T-cell (primary cell): Measurements from ENCODE around the gene KRTAP15-1. TPM values are rescaled to one million over a fixed set of nuclear protein-coding genes. Genes with fewer than 3 reads are reported as not detected.

Source experiments
- ATAC-seq, 4 experiments: fragments of 200-7000 bp in 3 of 4; fragments of 150-1000 bp in 1 of 4; cut with Tn5 transposase; replicated peaks in 1 of 4; 1 replicate in 3 of 4; 2 replicates in 1 of 4; pipeline ENCODE4 v1.10.0; 2021; ENCODE audit warnings: moderate library complexity in 3 of 4, mild to moderate bottlenecking in 2 of 4, moderate number of reproducible peaks in 1 of 4
- CTCF ChIA-PET, 2 donors: fragments of 300-600 bp; sonication (Branson Sonifier 250); formaldehyde crosslinking; loops; one replicate each; lab custom pipeline; 2022; ENCODE audit warnings: antibody characterized with exemption in 2 of 2; lab: Charles Lee
- POLR2A ChIA-PET, 2 donors: fragments of 300-600 bp; sonication (Branson Sonifier 250); formaldehyde crosslinking; loops; one replicate each; lab custom pipeline; 2022; ENCODE audit warnings: antibody characterized with exemption in 2 of 2; lab: Charles Lee
- DNase-seq, 35 experiments: peaks; one replicate each; pipeline versions ENCODE4 v3.0.0 to v3.0.0-alpha.2; 2013 to 2023
- H3K27ac ChIP-seq: one replicate; pipeline ENCODE4 v1.5.1; 2013; ENCODE audit warnings: low read length
- H3K27me3 ChIP-seq, 2 experiments: replicated peaks in 1 of 2; 1 replicate in 1 of 2; 2 replicates in 1 of 2; pipeline versions ENCODE4 v1.6.1 to v1.7.0; 2013; ENCODE audit warnings: low read length in 1 of 2, mixed read lengths in 1 of 2; ENCODE audit not compliant: control insufficient read depth in 2 of 2, insufficient read depth in 2 of 2; ENCODE audit errors: extremely low read depth in 1 of 2
- H3K36me3 ChIP-seq, 2 donors: 1 replicate in 1 of 2; 2 replicates in 1 of 2; pipeline versions ENCODE4 v1.6.1 to v1.7.0; 2013; ENCODE audit warnings: low read length in 1 of 2; ENCODE audit not compliant: control insufficient read depth in 2 of 2, insufficient read depth in 1 of 2; ENCODE audit errors: extremely low read depth in 1 of 2
- H3K4me1 ChIP-seq, 2 experiments: 1 replicate in 1 of 2; 2 replicates in 1 of 2; pipeline versions ENCODE4 v1.6.1 to v1.7.0; 2013; ENCODE audit warnings: low read length in 2 of 2, mixed read lengths in 1 of 2; ENCODE audit not compliant: insufficient read depth in 2 of 2, control insufficient read depth in 1 of 2; ENCODE audit errors: extremely low read depth in 1 of 2
- H3K4me3 ChIP-seq, 2 donors: 1 replicate in 1 of 2; 2 replicates in 1 of 2; pipeline versions ENCODE4 v1.5.1 to v1.7.0; 2013; ENCODE audit warnings: mild to moderate bottlenecking in 2 of 2, low read length in 1 of 2, moderate library complexity in 1 of 2; ENCODE audit not compliant: control insufficient read depth in 1 of 2; ENCODE audit errors: extremely low read depth in 1 of 2
- H3K9me3 ChIP-seq: 2 replicates; pipeline ENCODE4 v1.7.0; 2013
- H3K27ac Mint-ChIP-seq, 2 donors: one replicate each; pipeline ENCODE4 v1.8.0; 2020 to 2021; ENCODE audit warnings: mild to moderate bottlenecking in 2 of 2, mixed read lengths in 2 of 2
- H3K27me3 Mint-ChIP-seq, 2 donors: one replicate each; pipeline ENCODE4 v1.8.0; 2021 to 2022; ENCODE audit warnings: mixed read lengths in 2 of 2
- H3K36me3 Mint-ChIP-seq: one replicate; pipeline ENCODE4 v1.8.0; 2021; ENCODE audit warnings: mixed read lengths
- H3K4me1 Mint-ChIP-seq, 3 donors: one replicate each; pipeline ENCODE4 v1.8.0; 2020 to 2022; ENCODE audit warnings: mixed read lengths in 3 of 3, mild to moderate bottlenecking in 1 of 3
- H3K4me3 Mint-ChIP-seq, 3 donors: one replicate each; pipeline ENCODE4 v1.8.0; 2020 to 2022; ENCODE audit warnings: mild to moderate bottlenecking in 3 of 3, mixed read lengths in 3 of 3, moderate library complexity in 3 of 3
- H3K9me3 Mint-ChIP-seq, 3 donors: one replicate each; pipeline ENCODE4 v1.8.0; 2020 to 2022; ENCODE audit warnings: mixed read lengths in 3 of 3
- WGBS: methylation state at CpG from one replicate; pipeline ENCODE4 v1.1.5; 2013; ENCODE audit warnings: missing lambda C conversion rate; ENCODE audit not compliant: insufficient coverage; 5-methylcytosine and 5-hydroxymethylcytosine counted together
- total RNA-seq, 35 experiments: library from RNA in 6 of 35; stranded (reverse) in 6 of 35; fragments of 120-200 nt in 1 of 35; gene quantifications; one replicate each; pipeline versions ENCODE4 v1.2.1 to v1.2.4 and lab custom pipeline; 2013 to 2026

Gene KRTAP15-1
- total RNA-seq (not detected), total RNA-seq (lab: John Stamatoyannopoulos, UW) (0 reads per million in 29 experiments)
- total RNA-seq (2013): not detected

- Mint-ChIP-seq H3K27me3 (peaks cover 5 to 26% of the 10 kb centered on the region in 2 donors), H3K4me3 (no peak within 1 kb of the TSS), H3K27ac (no peak within 1 kb of the TSS), H3K36me3 (no peaks in the 10 kb centered on the region), H3K4me1 (no peaks in the 10 kb centered on the region), H3K9me3 (no peaks in the 10 kb centered on the region)
- WGBS: no CpG with 5 or more reads among the region's 5 CpGs
- DNase-seq (no peak), ATAC-seq (no peak)
- no peaks in the 10 kb centered on the region for H3K27me3 ChIP-seq
- H3K4me3 ChIP-seq: no peak within 1 kb of the TSS
- no peak within 1 kb of the TSS for H3K27ac ChIP-seq
- POLR2A ChIA-PET: no interaction called here
- H3K4me1 ChIP-seq: no peaks in the 10 kb centered on the region
- CTCF ChIA-PET: no interaction called here
- no peaks in the 10 kb centered on the region for H3K9me3 ChIP-seq
- H3K36me3 ChIP-seq: no peaks in the 10 kb centered on the region
These were observed at the start of gene KRTAP15-1 for GRCh38 chr21:30439975-30440374. Gene KRTAP15-1, plus strand, starts transcription at chr21:30440275. Its CDS starts 53 bp downstream, at chr21:30440328.

- Mint-ChIP-seq H3K4me1 (no peaks in the 10 kb centered on the region), H3K27me3 (peaks cover 0 to 5% of the 10 kb centered on the region in 2 donors), H3K4me3 (no peak overlapping the region), H3K36me3 (no peaks in the 10 kb centered on the region), H3K27ac (no peak overlapping the region), H3K9me3 (peaks cover 4 to 8% (median 4%) of the 10 kb centered on the region in 3 donors)
- Histone ChIP-seq H3K27me3 (peaks cover 0 to 3% of the 10 kb centered on the region in 2 experiments), H3K4me1 (no peaks in the 10 kb centered on the region), H3K36me3 (no peaks in the 10 kb centered on the region), H3K27ac (no peak overlapping the region), H3K9me3 (no peaks in the 10 kb centered on the region), H3K4me3 (no peak overlapping the region)
- CTCF ChIA-PET: no interaction called here
- POLR2A ChIA-PET: no interaction called here
- no CpG with 5 or more reads among the region's 2 CpGs for WGBS
- no peak for ATAC-seq
- DNase-seq: no peak
These were observed 48.5 kb upstream of the KRTAP15-1 start for GRCh38 chr21:30391492-30392025.

GRCh38 chr21:30395731-30396130 lies 44.3 kb upstream of the KRTAP15-1 start, which contains the start of gene KRTAP13-1:
Gene KRTAP13-1, plus strand, starts transcription at chr21:30396031. Its CDS starts 56 bp downstream, at chr21:30396087.
- WGBS: 77% methylated on average over 2 of the region's 4 CpGs
- DNase-seq (no peak), ATAC-seq (no peak)
- no peaks in the 10 kb centered on the region for H3K27me3 ChIP-seq
- H3K27me3 Mint-ChIP-seq: peaks cover 0 to 11% of the 10 kb centered on the region in 2 donors
- POLR2A ChIA-PET: no interaction called here
- no peak within 1 kb of the TSS for H3K4me3 ChIP-seq
- H3K36me3 ChIP-seq: no peaks in the 10 kb centered on the region
- H3K4me1 Mint-ChIP-seq: no peaks in the 10 kb centered on the region
- CTCF ChIA-PET: no interaction called here
- no peaks in the 10 kb centered on the region for H3K9me3 ChIP-seq
- H3K9me3 Mint-ChIP-seq: no peaks in the 10 kb centered on the region
- H3K27ac Mint-ChIP-seq: no peak within 1 kb of the TSS
- no peak within 1 kb of the TSS for H3K27ac ChIP-seq
- no peak within 1 kb of the TSS for H3K4me3 Mint-ChIP-seq
- H3K36me3 Mint-ChIP-seq: no peaks in the 10 kb centered on the region
- no peaks in the 10 kb centered on the region for H3K4me1 ChIP-seq

- ATAC-seq: no peak
These were observed 31.1 kb upstream of the KRTAP15-1 start for GRCh38 chr21:30408782-30409494.

GRCh38 chr21:30415993-30416392 lies 24.1 kb upstream of the KRTAP15-1 start:
- POLR2A ChIA-PET: no interaction called here
- WGBS: 56% methylated on average over 3 of the region's 5 CpGs
- H3K36me3 Mint-ChIP-seq: no peaks in the 10 kb centered on the region

More at GRCh38 chr21:30408782-30409494, 31.1 kb upstream of the KRTAP15-1 start:
- Mint-ChIP-seq H3K4me3 (peak overlapping the region in 1 of 3 donors; percentile 37), H3K27me3 (peaks cover 11 to 15% of the 10 kb centered on the region in 2 donors), H3K36me3 (no peaks in the 10 kb centered on the region), H3K4me1 (no peaks in the 10 kb centered on the region), H3K27ac (no peak overlapping the region), H3K9me3 (peaks cover 4 to 16% (median 8%) of the 10 kb centered on the region in 3 donors)
- Histone ChIP-seq H3K36me3 (no peaks in the 10 kb centered on the region), H3K27me3 (peaks cover 0 to 3% of the 10 kb centered on the region in 2 experiments), H3K4me1 (no peaks in the 10 kb centered on the region), H3K27ac (no peak overlapping the region), H3K9me3 (no peaks in the 10 kb centered on the region), H3K4me3 (no peak overlapping the region)
- WGBS: 63% methylated on average over 6 of the region's 14 CpGs
- ChIA-PET POLR2A (no interaction called here), CTCF (no interaction called here)
- peak in 1 of 35 experiments; percentile 0 for DNase-seq

GRCh38 chr21:30425826-30426225 lies 14.2 kb upstream of the KRTAP15-1 start, which contains the start of gene KRTAP13-3:
Gene KRTAP13-3, minus strand, starts transcription at chr21:30425926. Its CDS starts 14 bp downstream, at chr21:30425912.
- H3K4me1 ChIP-seq: no peaks in the 10 kb centered on the region
- no peak within 1 kb of the TSS for H3K4me3 Mint-ChIP-seq
- no peaks in the 10 kb centered on the region for H3K36me3 ChIP-seq
- H3K4me1 Mint-ChIP-seq: no peaks in the 10 kb centered on the region
- ChIA-PET CTCF (no interaction called here), POLR2A (no interaction called here)
- no peak within 1 kb of the TSS for H3K27ac ChIP-seq
- H3K9me3 ChIP-seq: no peaks in the 10 kb centered on the region
- H3K27me3 Mint-ChIP-seq: peaks cover 0 to 4% of the 10 kb centered on the region in 2 donors
- WGBS: 67% methylated on average over 1 of the region's 5 CpGs
- no peak within 1 kb of the TSS for H3K4me3 ChIP-seq
- no peak within 1 kb of the TSS for H3K27ac Mint-ChIP-seq
- no peak for ATAC-seq
- DNase-seq: no peak
- no peaks in the 10 kb centered on the region for H3K36me3 Mint-ChIP-seq
- no peaks in the 10 kb centered on the region for H3K9me3 Mint-ChIP-seq
- no peaks in the 10 kb centered on the region for H3K27me3 ChIP-seq

More at GRCh38 chr21:30415993-30416392, 24.1 kb upstream of the KRTAP15-1 start:
- ATAC-seq (no peak), DNase-seq (no peak)
- CTCF ChIA-PET: no interaction called here
- Histone ChIP-seq H3K9me3 (no peaks in the 10 kb centered on the region), H3K36me3 (no peaks in the 10 kb centered on the region), H3K27me3 (no peaks in the 10 kb centered on the region), H3K27ac (no peak overlapping the region), H3K4me3 (no peak overlapping the region), H3K4me1 (no peaks in the 10 kb centered on the region)
- H3K4me3 Mint-ChIP-seq: no peak overlapping the region
- H3K4me1 Mint-ChIP-seq: no peaks in the 10 kb centered on the region
- H3K27me3 Mint-ChIP-seq: peaks cover 0 to 2% of the 10 kb centered on the region in 2 donors
- H3K27ac Mint-ChIP-seq: no peak overlapping the region
- peaks cover 0 to 5% (median 0%) of the 10 kb centered on the region in 3 donors for H3K9me3 Mint-ChIP-seq
